ENCODE measurements around the gene SLIT3. TPM values are rescaled to one million over a fixed set of nuclear protein-coding genes. Genes with fewer than 3 reads are reported as not detected.

SLIT3 gene
- total RNA-seq, 1 experiment from 2014 or later: 0.10 TPM

DNA sequence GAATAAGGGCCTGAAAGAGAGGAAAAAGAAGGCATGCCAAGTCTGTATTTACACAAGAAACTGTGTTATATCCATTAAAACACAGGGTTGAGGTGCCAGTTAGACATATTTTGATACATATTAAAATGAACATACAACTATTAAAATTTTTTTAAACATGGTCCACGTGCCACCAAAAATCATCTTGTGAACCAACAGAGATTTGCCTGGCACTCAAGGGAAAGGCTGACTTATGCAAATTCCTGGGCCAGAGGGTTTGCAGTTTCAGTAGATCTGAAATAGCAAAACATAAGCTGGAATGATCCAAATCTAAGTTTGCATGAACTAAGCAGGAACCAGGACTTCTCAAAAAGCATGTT lies 168.7 kb downstream of the SLIT3 start:
- CTCF ChIA-PET: no interaction called here
- POLR2A ChIA-PET: no interaction called here

More for the DNA sequence above, 168.7 kb downstream of the SLIT3 start:
- Histone ChIP-seq H3K9me2 (ENCODE audit: insufficient read depth) (no peaks in the 10 kb centered on the region), H3K9me3 (ENCODE audit: control insufficient read depth in 1 of 2, insufficient read depth in 1 of 2, low read depth in 1 of 2, low read length in 2 of 2) (no peaks in the 10 kb centered on the region), H3K27ac (ENCODE audit: low read depth, low read length) (no peak overlapping the region), H3K27me3 (ENCODE audit: insufficient read depth, low read length) (peaks cover 34% of the 10 kb centered on the region; the same call in 1 of the 2 replicates), H3K36me3 (ENCODE audit: control insufficient read depth in 1 of 2, insufficient read depth in 2 of 2, low read length in 2 of 2) (no peaks in the 10 kb centered on the region), H3K9ac (ENCODE audit: low read length) (no peak overlapping the region), H4K20me1 (ENCODE audit: insufficient read depth) (no peaks in the 10 kb centered on the region), H3K4me2 (ENCODE audit: low read length) (no peak overlapping the region), H2AFZ (ENCODE audit: low read depth, low read length, poor library complexity, severe bottlenecking) (no peak overlapping the region), H3K4me3 (replicated peaks in 1 of 2; ENCODE audit: low read depth in 1 of 2, low read length in 2 of 2) (no peak overlapping the region), H3K79me2 (ENCODE audit: insufficient read depth, low read length) (no peaks in the 10 kb centered on the region), H3K4me1 (ENCODE audit: control insufficient read depth in 1 of 2, insufficient read depth in 2 of 2, low read length in 2 of 2) (no peaks in the 10 kb centered on the region)
- no TSS peak for BruUV-seq (replicated peaks)
- RAD21 ChIA-PET (ENCODE audit: low non-redundant PET in 1 of 2, low total read pairs in 2 of 2, uncharacterized antibody in 2 of 2, unreplicated experiment in 2 of 2): no interaction called here
- intact Hi-C loops (cut with micrococcal nuclease): no loop called here
- DNase-seq (ENCODE audit: low read depth, low spot score) (no peak), ATAC-seq (no peak)
- TF ChIP-seq EZH2 (IDR thresholded peaks at IDR 0.05): no peak
- no peak for TF ChIP-seq POLR2AphosphoS5 (IDR thresholded peaks at IDR 0.05; ENCODE audit: low read depth, low read length)
- no peak for TF ChIP-seq ELF1 (IDR thresholded peaks at IDR 0.05; ENCODE audit: borderline replicate concordance, low read depth)
- no peak for TF ChIP-seq SIN3A (IDR thresholded peaks at IDR 0.05; ENCODE audit: low read depth)
- no peak for TF ChIP-seq YY1 (IDR thresholded peaks at IDR 0.05; ENCODE audit: extremely low read depth, insufficient replicate concordance, low read depth, low read length)
- TF ChIP-seq EZH2phosphoT487 (IDR thresholded peaks at IDR 0.05; ENCODE audit: borderline replicate concordance): no peak
- TF ChIP-seq ZFX (IDR thresholded peaks at IDR 0.05): no peak
- TF ChIP-seq, protein P1, sequence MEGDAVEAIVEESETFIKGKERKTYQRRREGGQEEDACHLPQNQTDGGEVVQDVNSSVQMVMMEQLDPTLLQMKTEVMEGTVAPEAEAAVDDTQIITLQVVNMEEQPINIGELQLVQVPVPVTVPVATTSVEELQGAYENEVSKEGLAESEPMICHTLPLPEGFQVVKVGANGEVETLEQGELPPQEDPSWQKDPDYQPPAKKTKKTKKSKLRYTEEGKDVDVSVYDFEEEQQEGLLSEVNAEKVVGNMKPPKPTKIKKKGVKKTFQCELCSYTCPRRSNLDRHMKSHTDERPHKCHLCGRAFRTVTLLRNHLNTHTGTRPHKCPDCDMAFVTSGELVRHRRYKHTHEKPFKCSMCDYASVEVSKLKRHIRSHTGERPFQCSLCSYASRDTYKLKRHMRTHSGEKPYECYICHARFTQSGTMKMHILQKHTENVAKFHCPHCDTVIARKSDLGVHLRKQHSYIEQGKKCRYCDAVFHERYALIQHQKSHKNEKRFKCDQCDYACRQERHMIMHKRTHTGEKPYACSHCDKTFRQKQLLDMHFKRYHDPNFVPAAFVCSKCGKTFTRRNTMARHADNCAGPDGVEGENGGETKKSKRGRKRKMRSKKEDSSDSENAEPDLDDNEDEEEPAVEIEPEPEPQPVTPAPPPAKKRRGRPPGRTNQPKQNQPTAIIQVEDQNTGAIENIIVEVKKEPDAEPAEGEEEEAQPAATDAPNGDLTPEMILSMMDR (IDR thresholded peaks at IDR 0.05 in 2 of 3, conservative IDR thresholded peaks at IDR 0.05 in 1 of 3; ENCODE audit: borderline replicate concordance in 1 of 3, insufficient read depth in 1 of 3, low read depth in 2 of 3, low read length in 2 of 3): no peak
- TF ChIP-seq RAD21 (IDR thresholded peaks at IDR 0.05; ENCODE audit: low read depth): no peak
- TF ChIP-seq, protein P2, sequence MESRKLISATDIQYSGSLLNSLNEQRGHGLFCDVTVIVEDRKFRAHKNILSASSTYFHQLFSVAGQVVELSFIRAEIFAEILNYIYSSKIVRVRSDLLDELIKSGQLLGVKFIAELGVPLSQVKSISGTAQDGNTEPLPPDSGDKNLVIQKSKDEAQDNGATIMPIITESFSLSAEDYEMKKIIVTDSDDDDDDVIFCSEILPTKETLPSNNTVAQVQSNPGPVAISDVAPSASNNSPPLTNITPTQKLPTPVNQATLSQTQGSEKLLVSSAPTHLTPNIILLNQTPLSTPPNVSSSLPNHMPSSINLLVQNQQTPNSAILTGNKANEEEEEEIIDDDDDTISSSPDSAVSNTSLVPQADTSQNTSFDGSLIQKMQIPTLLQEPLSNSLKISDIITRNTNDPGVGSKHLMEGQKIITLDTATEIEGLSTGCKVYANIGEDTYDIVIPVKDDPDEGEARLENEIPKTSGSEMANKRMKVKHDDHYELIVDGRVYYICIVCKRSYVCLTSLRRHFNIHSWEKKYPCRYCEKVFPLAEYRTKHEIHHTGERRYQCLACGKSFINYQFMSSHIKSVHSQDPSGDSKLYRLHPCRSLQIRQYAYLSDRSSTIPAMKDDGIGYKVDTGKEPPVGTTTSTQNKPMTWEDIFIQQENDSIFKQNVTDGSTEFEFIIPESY (IDR thresholded peaks at IDR 0.05; ENCODE audit: extremely low read depth, insufficient replicate concordance, low read length): no peak
- no peak for TF ChIP-seq ATF3 (IDR thresholded peaks at IDR 0.05)
- no peak for TF ChIP-seq ZNF274 (IDR thresholded peaks at IDR 0.05; ENCODE audit: low read depth, low read length)
- TF ChIP-seq EGR1 (IDR thresholded peaks at IDR 0.05; ENCODE audit: low read depth): no peak
- TF ChIP-seq CBX3 (IDR thresholded peaks at IDR 0.05; ENCODE audit: low read depth): no peak
- TF ChIP-seq JUND (IDR thresholded peaks at IDR 0.05): no peak
- TF ChIP-seq CEBPB (IDR thresholded peaks at IDR 0.05; ENCODE audit: low read depth): no peak
- TF ChIP-seq TCF7L2 (IDR thresholded peaks at IDR 0.05; ENCODE audit: borderline replicate concordance, extremely low read depth, insufficient read depth, insufficient read length): no peak
- TF ChIP-seq, protein P3, sequence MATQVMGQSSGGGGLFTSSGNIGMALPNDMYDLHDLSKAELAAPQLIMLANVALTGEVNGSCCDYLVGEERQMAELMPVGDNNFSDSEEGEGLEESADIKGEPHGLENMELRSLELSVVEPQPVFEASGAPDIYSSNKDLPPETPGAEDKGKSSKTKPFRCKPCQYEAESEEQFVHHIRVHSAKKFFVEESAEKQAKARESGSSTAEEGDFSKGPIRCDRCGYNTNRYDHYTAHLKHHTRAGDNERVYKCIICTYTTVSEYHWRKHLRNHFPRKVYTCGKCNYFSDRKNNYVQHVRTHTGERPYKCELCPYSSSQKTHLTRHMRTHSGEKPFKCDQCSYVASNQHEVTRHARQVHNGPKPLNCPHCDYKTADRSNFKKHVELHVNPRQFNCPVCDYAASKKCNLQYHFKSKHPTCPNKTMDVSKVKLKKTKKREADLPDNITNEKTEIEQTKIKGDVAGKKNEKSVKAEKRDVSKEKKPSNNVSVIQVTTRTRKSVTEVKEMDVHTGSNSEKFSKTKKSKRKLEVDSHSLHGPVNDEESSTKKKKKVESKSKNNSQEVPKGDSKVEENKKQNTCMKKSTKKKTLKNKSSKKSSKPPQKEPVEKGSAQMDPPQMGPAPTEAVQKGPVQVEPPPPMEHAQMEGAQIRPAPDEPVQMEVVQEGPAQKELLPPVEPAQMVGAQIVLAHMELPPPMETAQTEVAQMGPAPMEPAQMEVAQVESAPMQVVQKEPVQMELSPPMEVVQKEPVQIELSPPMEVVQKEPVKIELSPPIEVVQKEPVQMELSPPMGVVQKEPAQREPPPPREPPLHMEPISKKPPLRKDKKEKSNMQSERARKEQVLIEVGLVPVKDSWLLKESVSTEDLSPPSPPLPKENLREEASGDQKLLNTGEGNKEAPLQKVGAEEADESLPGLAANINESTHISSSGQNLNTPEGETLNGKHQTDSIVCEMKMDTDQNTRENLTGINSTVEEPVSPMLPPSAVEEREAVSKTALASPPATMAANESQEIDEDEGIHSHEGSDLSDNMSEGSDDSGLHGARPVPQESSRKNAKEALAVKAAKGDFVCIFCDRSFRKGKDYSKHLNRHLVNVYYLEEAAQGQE (IDR thresholded peaks at IDR 0.05; ENCODE audit: low read depth): no peak

All from HCT116 (cell line).